Measurements from ENCODE around the gene AFF3. TPM values are rescaled to one million over a fixed set of nuclear protein-coding genes. Genes with fewer than 3 reads are reported as not detected.
A peak's percentile ranks its signal among the peaks of the same experiment; 100 is the strongest.

The AFF3 gene
- total RNA-seq, 6 experiments from 2014 or later: 1.3 to 7.3 (median 6.4) TPM

DNA sequence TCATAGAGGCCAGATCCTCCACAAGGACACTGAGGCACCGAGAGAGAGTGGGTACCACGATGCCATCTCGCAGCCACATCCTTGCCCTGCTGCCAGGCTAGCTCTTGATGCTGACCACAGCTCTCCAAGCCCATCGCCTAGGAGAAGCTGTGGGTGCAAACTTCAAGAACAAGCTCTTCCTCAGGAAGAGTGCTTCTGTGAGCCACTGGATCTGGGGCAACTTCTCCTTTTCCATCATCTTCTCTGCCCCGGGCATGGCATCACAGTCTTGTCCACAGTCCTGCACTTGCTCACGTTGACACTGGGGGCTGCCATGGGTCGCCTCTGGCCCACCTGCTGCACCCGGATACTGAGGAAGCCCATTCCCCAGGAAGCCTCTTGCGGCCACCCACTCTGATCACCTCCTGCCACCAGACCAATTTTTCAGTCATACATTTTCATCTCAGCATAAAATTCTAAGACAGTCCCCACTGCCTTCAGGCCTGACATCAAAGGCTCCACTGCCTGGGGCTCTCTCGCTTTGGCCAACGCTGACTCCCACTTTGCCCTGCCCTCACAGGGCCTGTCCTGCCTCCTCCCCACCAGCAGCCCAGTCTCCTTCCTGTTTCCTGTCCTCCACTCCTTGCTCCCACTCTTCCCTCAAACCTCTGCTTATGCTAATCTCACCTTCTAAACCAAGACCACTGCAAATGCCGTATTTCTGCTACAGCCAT is 243.9 kb downstream of the AFF3 start:
- Histone ChIP-seq H3K4me1 (peaks cover 0 to 26% (median 5%) of the 10 kb centered on the region in 4 donors), H3K9me3 (no peaks in the 10 kb centered on the region), H3K4me3 (no peak overlapping the region), H3K36me3 (no peaks in the 10 kb centered on the region), H3K27me3 (no peaks in the 10 kb centered on the region), H3K27ac (peak overlapping the region; percentile 25 to 65 (median 57))
- WGBS (ENCODE audit: insufficient coverage, low coverage, low lambda C conversion rate, missing lambda C conversion rate): 53% methylated on average over 8 of the region's 12 CpGs
- ATAC-seq (peak; percentile 25 to 59 (median 38)), DNase-seq (no peak)
- no peak for TF ChIP-seq POLR2A (IDR thresholded peaks at IDR 0.05)
- TF ChIP-seq, protein P1, sequence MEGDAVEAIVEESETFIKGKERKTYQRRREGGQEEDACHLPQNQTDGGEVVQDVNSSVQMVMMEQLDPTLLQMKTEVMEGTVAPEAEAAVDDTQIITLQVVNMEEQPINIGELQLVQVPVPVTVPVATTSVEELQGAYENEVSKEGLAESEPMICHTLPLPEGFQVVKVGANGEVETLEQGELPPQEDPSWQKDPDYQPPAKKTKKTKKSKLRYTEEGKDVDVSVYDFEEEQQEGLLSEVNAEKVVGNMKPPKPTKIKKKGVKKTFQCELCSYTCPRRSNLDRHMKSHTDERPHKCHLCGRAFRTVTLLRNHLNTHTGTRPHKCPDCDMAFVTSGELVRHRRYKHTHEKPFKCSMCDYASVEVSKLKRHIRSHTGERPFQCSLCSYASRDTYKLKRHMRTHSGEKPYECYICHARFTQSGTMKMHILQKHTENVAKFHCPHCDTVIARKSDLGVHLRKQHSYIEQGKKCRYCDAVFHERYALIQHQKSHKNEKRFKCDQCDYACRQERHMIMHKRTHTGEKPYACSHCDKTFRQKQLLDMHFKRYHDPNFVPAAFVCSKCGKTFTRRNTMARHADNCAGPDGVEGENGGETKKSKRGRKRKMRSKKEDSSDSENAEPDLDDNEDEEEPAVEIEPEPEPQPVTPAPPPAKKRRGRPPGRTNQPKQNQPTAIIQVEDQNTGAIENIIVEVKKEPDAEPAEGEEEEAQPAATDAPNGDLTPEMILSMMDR (IDR thresholded peaks at IDR 0.05): no peak
- intact Hi-C loops (cut with DNase I): no loop called here

DNA sequence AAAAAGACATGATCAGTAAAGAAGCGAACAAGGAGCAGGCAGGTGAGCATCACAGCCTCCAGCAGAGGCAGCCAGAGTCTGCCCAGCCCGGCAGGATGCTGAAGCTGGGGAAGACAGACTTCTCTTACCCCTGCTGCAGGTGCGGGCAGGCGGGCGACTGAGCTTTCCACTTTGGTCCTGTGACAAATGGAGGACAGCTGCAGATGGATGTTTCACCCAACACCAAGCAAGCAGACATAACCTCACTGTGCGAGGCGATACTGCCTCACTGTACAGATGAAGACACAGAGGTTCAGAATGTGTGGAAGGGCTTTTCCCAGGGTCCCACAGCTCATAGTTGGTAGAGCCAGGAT is 251.0 kb downstream of the AFF3 start:
- intact Hi-C loops (cut with DNase I): no loop called here
- DNase-seq (no peak), ATAC-seq (no peak)
- WGBS (ENCODE audit: insufficient coverage, low coverage, low lambda C conversion rate, missing lambda C conversion rate): 100% methylated on average over 3 of the region's 7 CpGs
- Histone ChIP-seq H3K4me3 (no peak overlapping the region), H3K9me3 (no peaks in the 10 kb centered on the region), H3K27me3 (peaks cover 0 to 3% of the 10 kb centered on the region in 2 donors), H3K36me3 (no peaks in the 10 kb centered on the region), H3K4me1 (no peaks in the 10 kb centered on the region), H3K27ac (no peak overlapping the region)
- TF ChIP-seq, protein P1 (IDR thresholded peaks at IDR 0.05): no peak
- TF ChIP-seq POLR2A (IDR thresholded peaks at IDR 0.05): no peak

DNA sequence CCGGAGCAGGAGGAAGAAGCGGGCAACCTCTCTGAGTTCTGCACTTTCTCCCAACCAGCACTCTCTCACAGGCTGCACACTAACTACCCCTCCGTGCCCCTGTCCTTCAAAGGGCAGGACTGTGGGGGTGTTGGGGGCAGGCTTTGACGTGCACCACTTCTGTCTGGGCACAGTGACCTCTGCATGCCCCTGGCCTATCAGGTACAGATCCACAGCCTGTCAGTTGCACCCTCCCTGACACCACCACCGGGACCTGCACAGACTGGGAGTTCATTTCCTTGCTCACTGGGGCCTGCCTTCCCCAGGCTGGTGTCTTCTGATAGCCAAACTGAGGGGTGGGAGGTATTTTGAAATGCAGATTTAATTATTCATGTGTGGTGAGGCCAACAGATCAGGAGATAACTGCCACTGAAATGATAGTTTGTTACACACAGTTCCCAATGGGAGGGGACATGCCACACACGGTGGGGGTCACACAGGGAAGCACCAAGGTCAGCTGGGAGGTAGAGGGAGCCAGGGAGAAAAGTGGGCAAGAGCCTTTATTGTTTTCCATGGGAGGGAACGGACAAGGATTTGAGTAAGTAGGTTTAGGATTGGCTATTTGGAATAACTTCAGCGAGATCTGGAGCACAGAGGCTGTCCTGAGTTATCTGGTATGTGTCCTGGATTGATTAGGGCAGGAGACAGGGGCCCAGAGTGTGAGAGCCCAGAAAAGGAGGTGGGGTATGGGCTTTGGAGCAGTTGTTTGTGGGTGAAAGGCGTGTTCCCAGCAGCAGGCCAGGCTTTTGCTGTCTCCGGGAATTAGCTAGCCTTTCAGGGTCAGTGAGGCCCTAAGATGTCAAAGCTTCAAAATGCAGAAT is 251.6 kb downstream of the AFF3 start:
- TF ChIP-seq POLR2A (IDR thresholded peaks at IDR 0.05): no peak
- peaks cover 0 to 3% of the 10 kb centered on the region in 2 donors for H3K27me3 ChIP-seq
- WGBS (ENCODE audit: insufficient coverage, low coverage, low lambda C conversion rate, missing lambda C conversion rate): 72% methylated on average over 5 of the region's 10 CpGs
- ATAC-seq (peak in 3 of 4 donors; percentile 51 to 81 (median 51)), DNase-seq (no peak)
- H3K9me3 ChIP-seq: no peaks in the 10 kb centered on the region
- no peaks in the 10 kb centered on the region for H3K36me3 ChIP-seq
- intact Hi-C loops (cut with DNase I): no loop called here
- H3K27ac ChIP-seq: no peak overlapping the region
- H3K4me3 ChIP-seq: no peak overlapping the region
- H3K4me1 ChIP-seq: no peaks in the 10 kb centered on the region

DNA sequence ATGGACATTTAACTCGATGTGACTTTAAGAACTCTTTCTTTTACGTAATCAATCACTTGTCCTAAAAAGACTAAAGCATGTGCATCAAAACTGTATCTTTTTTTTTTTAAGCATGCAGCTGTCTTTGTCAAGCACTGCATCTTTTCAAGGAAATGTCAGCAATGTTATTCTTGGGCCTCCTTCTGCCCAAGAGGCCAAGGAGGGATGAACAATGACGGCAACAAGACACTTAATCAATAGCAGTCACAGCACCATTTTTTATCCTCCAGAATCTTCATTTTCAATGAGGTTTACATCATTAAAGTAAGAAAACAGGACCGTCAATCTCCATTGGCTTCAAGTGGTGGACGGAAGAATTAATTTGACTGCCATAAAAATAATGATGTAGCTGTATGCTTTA is 253.8 kb downstream of the AFF3 start:
- H3K4me1 ChIP-seq: no peaks in the 10 kb centered on the region
- H3K36me3 ChIP-seq: no peaks in the 10 kb centered on the region
- intact Hi-C loops (cut with DNase I): no loop called here
- peaks cover 0 to 3% of the 10 kb centered on the region in 2 donors for H3K27me3 ChIP-seq
- 58% methylated on average over 5 of the region's 5 CpGs for WGBS (ENCODE audit: insufficient coverage, low coverage, low lambda C conversion rate, missing lambda C conversion rate)
- no peak overlapping the region for H3K27ac ChIP-seq
- H3K9me3 ChIP-seq: no peaks in the 10 kb centered on the region
- TF ChIP-seq, protein P1 (IDR thresholded peaks at IDR 0.05): no peak
- TF ChIP-seq POLR2A (IDR thresholded peaks at IDR 0.05): no peak
- DNase-seq (no peak), ATAC-seq (no peak)
- no peak overlapping the region for H3K4me3 ChIP-seq

DNA sequence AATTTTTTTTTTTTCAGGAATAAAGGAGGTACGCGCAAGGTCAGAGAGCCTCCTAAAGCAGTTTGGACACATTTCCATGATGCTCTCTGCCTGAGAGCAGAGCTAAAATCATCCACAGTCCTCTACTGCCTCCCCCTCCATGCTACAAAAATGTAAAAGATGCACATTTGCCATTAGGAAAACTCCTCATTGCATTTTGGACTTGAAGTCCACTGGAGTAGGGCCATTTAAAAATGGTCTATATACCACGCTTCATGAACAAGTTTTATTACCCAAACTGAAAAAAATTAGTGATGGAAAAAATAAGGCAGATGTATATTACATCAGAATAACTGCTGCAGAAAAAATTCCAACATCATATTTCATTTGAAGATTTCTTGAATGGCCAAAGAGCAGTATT is 256.0 kb downstream of the AFF3 start:
- 84% methylated on average over 3 of the region's 3 CpGs for WGBS (ENCODE audit: insufficient coverage, low coverage, low lambda C conversion rate, missing lambda C conversion rate)
- intact Hi-C loops (cut with DNase I): no loop called here
- no peak for ATAC-seq
- Histone ChIP-seq H3K27me3 (peaks cover 0 to 3% of the 10 kb centered on the region in 2 donors), H3K4me1 (no peaks in the 10 kb centered on the region), H3K9me3 (no peaks in the 10 kb centered on the region), H3K36me3 (no peaks in the 10 kb centered on the region), H3K4me3 (no peak overlapping the region), H3K27ac (no peak overlapping the region)
- DNase-seq: no peak
- TF ChIP-seq POLR2A (IDR thresholded peaks at IDR 0.05): no peak
- TF ChIP-seq, protein P1 (IDR thresholded peaks at IDR 0.05): no peak

All from right lobe of liver (tissue), 6 donors.